Uterus (tissue), 2 donors: ENCODE data around the gene CEP57.

Experiments used
- CTCF ChIP-seq, 4 experiments: fragments of 200-600 bp in 2 of 4; fragments of 450-650 bp in 2 of 4; sonication (generic) in 2 of 4; IDR thresholded peaks; one replicate each; pipeline ENCODE4 v1.5.1; 2016 to 2019; ENCODE audit warnings: antibody characterized with exemption in 4 of 4, mild to moderate bottlenecking in 2 of 4, moderate library complexity in 1 of 4
- POLR2A ChIP-seq, 2 donors: fragments of 450-650 bp; IDR thresholded peaks; one replicate each; pipeline ENCODE4 v1.6.1; 2016; ENCODE audit warnings: antibody characterized with exemption in 2 of 2, mild to moderate bottlenecking in 1 of 2, moderate library complexity in 1 of 2

DNA sequence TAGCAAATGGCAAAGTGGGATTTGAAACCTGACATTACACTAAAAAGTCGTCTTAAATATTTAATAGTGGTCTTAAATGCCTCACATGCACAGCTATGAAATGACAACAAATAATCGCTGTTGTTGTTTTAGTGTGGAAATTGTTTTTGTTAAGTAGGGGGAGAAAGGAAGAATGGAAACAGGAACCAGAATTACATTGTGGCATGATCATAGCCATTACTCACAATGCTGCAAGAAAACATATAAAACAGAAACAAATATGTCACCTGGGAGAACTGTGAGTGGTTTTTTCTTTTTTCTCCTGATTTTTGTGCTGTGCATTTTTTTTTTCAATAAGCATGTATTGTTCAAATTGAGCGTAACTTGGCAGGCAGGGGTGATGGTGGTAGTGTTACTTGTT is 23.6 kb upstream of the CEP57 start:
- no peak for TF ChIP-seq CTCF (IDR thresholded peaks at IDR 0.05)
- TF ChIP-seq POLR2A (IDR thresholded peaks at IDR 0.05) = no peak
